Measurements from ENCODE around the gene NT5C3B. TPM values are rescaled to one million over a fixed set of nuclear protein-coding genes. Genes with fewer than 3 reads are reported as not detected.
A peak's percentile ranks its signal among the peaks of the same experiment; 100 is the strongest.
"Not testable (repeated sequence)": the region's sequence is repeated elsewhere in the genome, so short reads cannot be mapped to it uniquely, and the experiment has no call there.

Gene NT5C3B
- total RNA-seq, 1 experiment from 2014 or later = 101 TPM

- not testable (repeated sequence) for DNase-seq (ENCODE audit: low read depth)
These were observed 4.7 kb upstream of the NT5C3B start for GRCh38 chr17:41840781-41841180.

GRCh38 chr17:41839448-41839847, 3.4 kb upstream of the NT5C3B start:
- DNase-seq (ENCODE audit: low read depth) = not testable (repeated sequence)

GRCh38 chr17:41837761-41838538, 1.9 kb upstream of the NT5C3B start, which contains the start of gene KLHL10:
TSS of gene KLHL10 (plus strand) at chr17:41837825. CDS start at chr17:41837933, 108 bp downstream.
- DNase-seq (ENCODE audit: low read depth) = no peak

- DNase-seq (ENCODE audit: low read depth) = no peak
These were observed 641 bp upstream of the NT5C3B start for GRCh38 chr17:41836550-41837196.

GRCh38 chr17:41835214-41835799, 725 bp downstream of the NT5C3B start:
- DNase-seq (ENCODE audit: low read depth) = no peak

- DNase-seq (ENCODE audit: low read depth) = not testable (repeated sequence)
These were observed 6.1 kb downstream of the NT5C3B start for GRCh38 chr17:41829961-41830360.

- DNase-seq (ENCODE audit: low read depth) = no peak
These were observed 10.7 kb downstream of the NT5C3B start for GRCh38 chr17:41825175-41825845.

GRCh38 chr17:41824086-41824485, 11.9 kb downstream of the NT5C3B start:
- no peak for DNase-seq (ENCODE audit: low read depth)

GRCh38 chr17:41823580-41823979, 12.5 kb downstream of the NT5C3B start:
- no peak for DNase-seq (ENCODE audit: low read depth)

- no peak for DNase-seq (ENCODE audit: low read depth)
These were observed 12.9 kb downstream of the NT5C3B start for GRCh38 chr17:41823141-41823524.

- no peak for DNase-seq (ENCODE audit: low read depth)
These were observed 13.6 kb downstream of the NT5C3B start for GRCh38 chr17:41822216-41823140.

GRCh38 chr17:41821776-41822175, 14.3 kb downstream of the NT5C3B start:
- DNase-seq (ENCODE audit: low read depth) = no peak

GRCh38 chr17:41818024-41818423, 18.0 kb downstream of the NT5C3B start:
- no peak for DNase-seq (ENCODE audit: low read depth)

GRCh38 chr17:41816637-41817320, 19.3 kb downstream of the NT5C3B start:
- DNase-seq (ENCODE audit: low read depth) = no peak

GRCh38 chr17:41814195-41814594, 21.8 kb downstream of the NT5C3B start:
- no peak for DNase-seq (ENCODE audit: low read depth)

GRCh38 chr17:41813699-41814124, 22.3 kb downstream of the NT5C3B start:
- no peak for DNase-seq (ENCODE audit: low read depth)

GRCh38 chr17:41813152-41813680, 22.8 kb downstream of the NT5C3B start:
- no peak for DNase-seq (ENCODE audit: low read depth)

GRCh38 chr17:41812381-41813151, 23.5 kb downstream of the NT5C3B start, which contains the start of gene FKBP10:
TSS of gene FKBP10 (plus strand) at chr17:41813004. CDS start at chr17:41813035, 31 bp downstream.
- DNase-seq (ENCODE audit: low read depth) = peak; percentile 84

Measured in LHCN-M2 (cell line).